Measurements from ENCODE around the gene HNRNPA0.
A peak's percentile ranks its signal among the peaks of the same experiment; 100 is the strongest.

HNRNPA0 gene

DNA sequence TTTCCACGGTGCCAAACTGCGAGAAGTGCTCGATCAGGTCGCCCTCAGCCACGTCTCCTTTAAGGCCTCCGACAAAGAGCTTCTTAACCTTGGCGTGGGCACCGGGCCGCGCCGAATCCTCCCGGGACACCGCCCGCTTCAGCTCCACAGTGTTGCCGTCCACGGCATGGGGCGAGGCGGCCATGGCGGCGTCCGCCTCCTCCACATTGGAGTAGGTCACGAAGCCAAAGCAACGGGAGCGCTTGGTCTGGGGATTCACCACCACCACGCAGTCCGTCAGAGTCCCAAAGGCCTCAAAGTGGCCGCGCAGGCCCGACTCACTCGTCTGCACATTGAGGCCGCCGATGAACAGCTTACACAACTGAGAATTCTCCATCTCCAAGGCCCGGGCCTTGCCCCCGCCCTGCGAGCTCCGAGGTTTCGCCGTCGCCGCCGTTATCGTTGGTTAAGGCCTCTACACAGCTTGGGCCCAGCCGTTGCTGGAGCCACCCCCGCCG is 424 bp downstream of the HNRNPA0 start:
- DNase-seq: no peak

DNA sequence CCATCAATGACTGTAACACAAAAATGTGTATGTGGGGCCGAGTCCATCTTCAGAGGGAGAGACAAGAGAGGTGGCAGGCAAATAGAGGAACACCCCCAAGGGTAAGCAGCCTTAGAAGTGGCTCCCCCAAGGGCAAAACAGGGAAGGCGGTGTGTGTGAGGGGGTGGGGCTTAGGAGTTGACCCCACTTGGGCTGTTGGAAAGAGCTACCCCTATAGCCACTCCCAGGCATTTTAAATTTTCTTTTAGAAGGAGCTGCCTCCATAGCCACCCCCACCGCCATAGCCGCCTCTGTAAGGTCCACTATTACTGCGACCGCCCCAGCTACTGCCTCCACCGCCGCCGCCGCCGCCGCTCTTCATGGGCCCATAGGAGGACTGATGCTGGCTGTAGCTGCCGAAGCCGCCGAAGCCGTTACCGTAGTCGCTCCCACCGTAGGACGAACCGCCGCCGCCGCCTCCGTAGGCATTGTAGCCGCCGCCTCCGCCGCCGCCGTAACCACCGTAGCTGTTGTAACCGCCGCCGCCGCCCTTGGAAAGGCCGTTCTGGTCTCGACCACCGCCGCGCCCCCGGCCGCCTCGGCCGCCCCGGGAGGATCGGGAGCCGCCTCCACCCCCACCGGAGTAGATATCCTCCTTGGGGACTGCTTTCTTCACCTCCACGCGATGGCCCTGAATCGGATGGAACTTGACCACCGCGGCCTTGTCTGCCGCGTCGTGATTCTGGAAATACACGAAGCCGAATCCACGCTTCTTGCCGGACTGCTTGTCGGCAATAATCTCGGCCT is 1.1 kb downstream of the HNRNPA0 start:
- no peak for DNase-seq

DNA sequence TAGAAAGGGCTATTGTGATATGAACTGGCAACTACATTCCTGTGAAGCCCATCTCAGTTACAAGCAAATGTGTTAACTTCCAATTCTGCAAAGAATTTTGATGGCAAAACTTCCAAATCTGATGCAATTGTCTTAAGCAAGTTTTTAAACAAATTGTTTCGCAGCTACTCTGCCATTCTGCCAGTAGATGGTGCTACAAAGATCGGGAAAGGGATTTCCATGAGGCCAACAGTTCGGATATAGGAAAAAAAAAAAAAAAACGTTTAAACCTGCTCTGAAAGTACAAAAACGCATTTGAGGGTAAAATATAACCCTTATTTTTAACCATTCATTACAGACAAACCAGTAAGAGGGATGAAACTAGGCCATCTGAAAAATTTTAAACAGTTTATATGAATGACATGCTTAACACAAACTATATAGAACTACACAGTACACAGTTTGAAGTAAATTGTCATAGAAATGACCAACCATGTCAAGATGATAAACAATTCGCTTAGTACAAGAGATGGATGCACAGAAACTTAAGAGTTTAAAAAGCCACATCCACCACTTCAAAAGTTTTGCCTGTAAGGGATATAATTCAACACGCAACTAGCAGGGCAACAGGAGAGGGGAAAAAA is 2.2 kb downstream of the HNRNPA0 start:
- DNase-seq: no peak

DNA sequence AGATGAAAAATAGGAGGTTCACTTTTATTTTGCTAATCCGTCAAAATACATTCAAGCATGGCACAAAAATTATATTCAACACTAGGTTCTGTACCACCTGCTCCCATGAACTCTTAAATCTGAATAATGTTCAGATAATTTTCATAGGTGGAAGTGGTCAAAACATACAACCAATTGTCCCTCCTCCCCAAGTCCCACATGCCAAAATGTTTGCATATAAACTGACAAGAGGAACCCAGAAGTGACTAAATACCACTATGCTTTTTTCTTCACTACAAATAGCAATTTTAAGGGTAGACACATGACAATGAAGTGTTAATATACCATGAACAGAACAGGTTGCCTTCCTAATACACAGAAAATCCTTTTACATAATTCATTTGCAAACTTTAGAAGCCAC is 3.7 kb downstream of the HNRNPA0 start:
- no peak for DNase-seq

DNA sequence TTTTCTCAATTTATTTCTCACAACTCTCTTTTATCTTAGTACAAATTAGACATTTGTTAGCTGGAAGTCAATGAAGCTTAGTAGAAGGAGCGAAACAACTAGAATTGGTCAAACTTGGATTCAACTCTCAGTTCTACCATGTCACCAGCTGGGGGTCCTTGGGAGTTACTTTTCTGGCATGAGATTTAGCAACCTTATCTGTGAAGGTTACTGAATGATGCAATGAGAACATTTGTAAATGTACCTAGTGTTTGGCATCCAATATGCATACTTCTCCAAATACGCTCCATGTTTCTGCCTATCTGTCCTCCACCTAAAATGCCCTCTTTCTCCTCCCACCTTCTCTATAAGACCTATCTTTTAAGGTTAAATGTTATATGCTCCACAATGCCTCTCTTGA is 6.3 kb downstream of the HNRNPA0 start:
- DNase-seq: no peak

DNA sequence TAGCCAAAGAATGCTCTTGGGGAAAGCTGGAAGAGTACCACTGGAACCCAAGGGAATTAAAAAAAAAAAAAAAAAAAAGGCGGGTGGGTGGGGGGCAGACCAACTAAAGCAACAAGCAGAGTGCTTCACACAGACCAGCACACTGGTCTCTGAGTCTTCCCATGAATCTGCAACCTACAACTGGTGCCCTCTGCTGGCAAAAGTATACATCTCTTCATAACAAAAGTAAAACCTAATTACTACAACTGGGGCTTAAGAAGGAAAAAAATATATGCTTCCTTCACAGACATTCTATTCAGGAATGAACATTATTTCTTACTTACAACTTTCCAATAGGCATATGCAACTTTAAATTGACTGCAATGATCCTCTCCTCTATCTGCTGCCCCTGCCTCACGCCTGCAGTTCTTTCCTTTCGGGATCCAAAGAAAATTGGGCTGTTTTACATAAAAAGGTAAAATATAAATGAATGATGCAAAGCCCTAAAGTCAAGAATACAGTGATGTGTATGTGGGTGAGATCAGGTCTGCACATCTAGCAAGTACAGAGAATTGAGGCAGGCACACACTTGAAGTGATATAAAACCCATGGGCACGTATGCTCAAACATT is 11.0 kb downstream of the HNRNPA0 start:
- peak; percentile 49 for DNase-seq

DNA sequence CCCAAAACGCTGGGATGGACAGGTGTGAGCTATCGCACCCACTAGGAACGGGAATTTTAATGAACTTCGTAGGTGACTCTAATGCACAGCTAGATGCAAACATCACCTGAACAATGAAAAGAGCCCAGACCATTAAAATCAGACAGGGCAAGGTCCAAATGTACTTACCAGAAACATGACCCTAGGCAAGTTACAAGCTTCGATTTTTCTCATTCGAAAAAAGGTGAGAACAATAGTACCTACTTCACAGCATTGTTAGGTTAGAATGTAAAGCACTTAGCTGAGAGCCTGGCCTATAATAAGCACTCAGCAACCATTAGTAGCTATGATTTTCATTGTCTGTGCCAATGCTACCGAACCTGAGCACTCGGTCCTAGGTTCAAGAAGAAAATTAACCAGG is 12.4 kb downstream of the HNRNPA0 start:
- no peak for DNase-seq

DNA sequence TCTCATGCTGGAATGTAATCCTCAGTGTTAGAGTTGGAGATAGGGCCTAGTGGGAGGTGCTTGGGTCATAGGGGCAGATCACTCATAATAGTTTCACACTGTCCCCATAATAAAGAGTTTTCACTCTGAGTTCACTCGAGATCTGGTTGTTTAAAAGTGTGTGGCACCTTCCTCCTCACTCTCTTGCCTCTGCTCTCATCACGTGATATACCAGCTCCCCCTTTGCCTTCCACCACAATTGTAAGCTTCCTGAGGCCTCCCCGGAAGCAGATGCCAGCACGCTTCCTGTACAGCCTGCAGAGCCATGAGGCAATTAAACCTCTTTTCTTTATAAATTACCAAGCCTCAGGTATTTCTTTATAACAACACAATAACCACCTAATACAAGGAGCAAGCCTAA is 14.4 kb downstream of the HNRNPA0 start:
- DNase-seq: no peak

DNA sequence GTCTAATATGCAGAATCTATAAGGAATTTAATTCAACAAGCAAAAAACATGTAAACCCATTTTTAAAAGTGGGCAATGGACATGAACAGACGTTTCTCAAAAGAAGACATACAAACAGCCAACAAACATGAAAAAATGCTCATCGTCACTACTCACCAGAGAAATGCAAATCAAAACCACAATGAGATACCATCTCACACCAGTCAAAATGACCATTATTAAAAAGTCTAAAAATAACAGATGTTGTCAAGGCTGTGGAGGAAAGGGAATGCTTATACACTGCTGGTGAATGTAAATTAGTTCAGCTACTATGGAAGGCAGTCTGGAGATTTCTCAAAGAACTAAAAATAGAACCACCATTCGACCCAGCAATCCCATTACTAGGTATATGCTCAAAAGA is 15.2 kb downstream of the HNRNPA0 start:
- DNase-seq: no peak

DNA sequence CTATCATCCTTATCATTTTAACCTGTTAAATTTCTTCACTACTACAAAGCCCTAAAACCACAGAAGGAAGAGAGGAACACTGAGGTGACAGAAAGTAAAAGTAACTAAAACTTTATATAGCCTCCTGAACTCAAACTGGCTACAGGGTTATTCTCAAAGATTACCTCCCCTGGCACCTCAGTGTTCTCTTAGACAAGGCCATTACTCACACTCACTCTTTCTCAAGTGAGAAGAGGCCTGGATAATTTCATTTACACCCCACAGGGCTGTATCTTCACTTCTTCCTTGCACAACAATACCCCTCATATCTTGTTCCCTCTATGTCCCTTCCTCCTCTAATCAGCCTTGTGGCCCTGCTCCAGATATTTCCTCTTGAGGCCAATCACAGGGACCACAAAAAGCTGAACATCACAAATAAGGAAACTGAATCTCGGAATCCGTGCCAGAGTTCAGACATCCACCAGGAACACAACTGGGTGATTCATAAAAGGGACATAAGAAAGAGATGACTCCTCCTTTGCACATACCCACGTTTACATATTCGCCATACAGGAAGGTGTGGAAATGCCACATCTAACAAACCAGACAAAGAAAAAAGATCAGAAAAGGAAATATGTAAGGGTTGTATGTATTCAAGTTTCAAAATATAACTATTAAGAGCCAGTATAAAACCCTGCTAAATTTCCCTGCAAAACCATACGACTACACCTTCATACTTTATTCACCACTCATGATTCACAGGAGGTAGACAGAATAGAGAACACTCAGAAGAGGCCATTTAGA is 16.6 kb downstream of the HNRNPA0 start:
- no peak for DNase-seq

DNA sequence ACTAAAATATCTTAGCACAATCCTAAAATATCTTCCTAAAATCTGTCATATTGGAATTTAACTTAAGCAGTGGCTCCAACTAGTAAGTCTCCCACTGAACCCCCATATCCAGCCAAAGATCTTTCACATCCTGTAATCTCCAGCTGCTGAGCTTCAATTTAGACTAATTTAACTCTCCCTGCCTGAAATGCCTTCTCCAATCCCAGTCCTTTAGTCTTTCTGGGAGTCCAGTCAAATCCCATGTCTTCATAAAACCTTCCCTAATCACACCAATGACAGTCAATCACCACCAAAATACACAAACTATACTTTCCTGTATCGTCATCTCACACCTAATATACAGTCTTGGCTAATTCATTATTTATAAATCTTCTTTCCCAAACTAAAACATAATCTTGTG is 17.7 kb downstream of the HNRNPA0 start:
- DNase-seq: no peak

DNA sequence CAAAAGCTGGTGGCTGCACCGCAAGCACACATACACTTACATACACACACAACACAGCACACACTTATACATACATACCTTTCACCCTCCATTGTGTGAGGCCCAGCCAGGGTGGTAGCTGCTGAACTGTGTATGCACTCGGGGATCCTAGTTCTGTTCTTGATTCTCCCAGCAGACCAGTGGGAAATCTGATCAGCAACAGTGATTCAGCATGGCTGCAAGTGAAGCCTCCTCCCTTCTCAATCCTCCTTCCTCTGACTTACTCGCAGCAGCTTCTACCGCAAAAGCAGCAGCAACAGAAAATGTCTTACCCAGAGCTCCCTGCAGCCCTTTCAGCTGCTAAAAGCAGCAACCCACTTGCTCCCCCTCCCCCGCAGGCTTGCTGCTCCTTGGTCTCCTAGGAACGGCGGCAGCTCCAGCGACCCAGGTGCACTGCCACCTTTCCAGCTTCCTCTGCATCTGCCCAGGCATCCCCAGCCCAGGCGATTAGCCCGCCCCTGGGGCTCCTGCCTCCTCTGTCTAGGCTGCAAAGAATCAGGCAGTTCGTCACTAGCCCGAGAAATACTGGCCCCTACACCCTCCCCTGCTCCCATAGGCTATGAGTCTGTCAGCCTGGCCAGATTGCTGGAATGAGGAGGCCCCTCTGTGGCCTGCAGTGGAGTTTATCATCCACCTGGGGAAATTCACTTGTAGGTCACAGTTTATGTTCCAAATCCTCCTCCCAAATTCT is 18.4 kb downstream of the HNRNPA0 start, which contains the start of gene KLHL3:
TSS of gene KLHL3 (minus strand) at position 535 of the 730 bp plus-strand sequence. CDS start at position 92, 443 bp downstream.
- DNase-seq: no peak

DNA sequence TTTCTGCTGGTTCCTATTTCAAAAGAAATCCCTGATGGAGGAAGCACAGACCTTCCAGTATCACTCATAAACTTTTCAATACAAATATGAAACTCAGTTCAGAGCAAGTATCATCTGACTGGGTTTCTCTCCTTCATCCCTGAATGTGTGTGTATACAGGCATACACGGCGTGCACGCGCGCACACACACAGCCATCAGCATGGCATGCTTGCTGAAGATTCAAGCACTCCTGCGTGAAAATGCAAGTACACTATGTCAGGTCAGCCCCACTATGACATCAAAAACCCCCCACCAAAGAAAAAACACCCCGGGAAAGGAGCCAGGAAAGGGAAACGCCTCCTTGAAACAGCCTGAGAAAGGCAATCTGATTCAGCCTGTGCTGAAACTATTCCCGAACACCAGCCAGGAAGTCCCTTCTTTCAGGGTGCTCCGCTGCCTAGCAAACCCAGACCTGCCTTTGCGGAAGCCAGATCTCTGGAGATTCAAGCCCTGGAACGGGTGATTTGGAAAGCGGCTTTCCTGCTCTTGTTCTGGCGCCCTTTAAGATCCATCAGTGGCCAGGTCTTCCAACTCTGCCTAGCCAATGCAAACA is 19.1 kb downstream of the HNRNPA0 start:
- no peak for DNase-seq

DNA sequence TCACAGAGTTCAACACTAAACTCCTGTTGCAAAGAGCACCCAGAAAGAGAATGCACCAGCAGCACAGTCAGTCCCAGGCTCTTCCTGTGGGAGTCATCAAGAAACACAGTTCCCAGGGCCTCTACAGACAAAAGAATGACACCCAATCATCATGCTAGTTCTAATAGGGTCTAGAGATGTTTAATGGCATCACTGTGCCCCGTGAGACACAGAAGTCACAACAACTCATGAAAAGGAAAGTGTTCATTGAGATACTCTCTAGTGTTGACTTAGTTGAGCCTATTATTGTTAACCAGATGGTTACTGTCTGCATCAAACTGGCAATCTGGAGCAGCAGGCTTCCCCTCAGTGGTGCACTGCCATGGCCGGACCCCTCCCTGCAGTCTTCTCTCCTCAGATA is 19.8 kb downstream of the HNRNPA0 start:
- DNase-seq: no peak

DNA sequence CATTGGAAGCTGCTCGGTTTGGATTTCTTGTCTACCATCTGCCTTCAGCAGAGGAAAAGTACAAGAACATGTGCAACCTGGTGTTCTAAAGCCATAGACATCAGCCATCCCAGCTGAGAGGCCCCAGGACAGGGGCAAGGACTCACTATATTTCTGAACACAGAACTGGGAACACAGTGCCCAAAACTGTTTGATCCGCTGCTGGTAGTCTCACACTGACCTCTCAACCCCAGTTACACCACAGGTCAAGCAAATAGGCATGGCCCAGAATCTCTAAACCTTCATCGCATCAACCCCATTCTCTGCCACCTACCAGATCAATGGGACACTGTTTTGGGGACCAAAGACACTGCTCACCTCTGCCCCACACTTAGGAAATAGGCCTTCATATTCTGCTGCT is 20.2 kb downstream of the HNRNPA0 start:
- DNase-seq: no peak

DNA sequence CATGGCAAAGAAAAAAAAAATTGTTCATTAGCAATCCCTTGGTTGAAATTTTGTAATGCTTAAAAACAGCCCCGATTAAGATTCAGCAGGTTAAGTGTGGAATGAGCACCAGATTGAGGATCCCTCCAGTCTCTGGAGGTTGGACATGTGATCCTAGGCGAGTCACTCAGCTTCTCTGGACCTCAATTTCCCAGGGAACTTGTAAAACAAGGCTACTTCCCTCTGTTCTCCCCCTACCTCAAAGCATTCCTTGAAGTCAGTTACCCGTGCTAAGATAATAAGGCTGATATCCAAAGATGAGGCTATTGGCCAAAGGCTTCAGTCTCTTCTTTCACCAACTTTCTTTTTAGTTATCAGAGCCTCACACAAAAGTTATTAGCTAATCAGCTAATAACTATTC is 21.2 kb downstream of the HNRNPA0 start:
- DNase-seq: no peak

DNA sequence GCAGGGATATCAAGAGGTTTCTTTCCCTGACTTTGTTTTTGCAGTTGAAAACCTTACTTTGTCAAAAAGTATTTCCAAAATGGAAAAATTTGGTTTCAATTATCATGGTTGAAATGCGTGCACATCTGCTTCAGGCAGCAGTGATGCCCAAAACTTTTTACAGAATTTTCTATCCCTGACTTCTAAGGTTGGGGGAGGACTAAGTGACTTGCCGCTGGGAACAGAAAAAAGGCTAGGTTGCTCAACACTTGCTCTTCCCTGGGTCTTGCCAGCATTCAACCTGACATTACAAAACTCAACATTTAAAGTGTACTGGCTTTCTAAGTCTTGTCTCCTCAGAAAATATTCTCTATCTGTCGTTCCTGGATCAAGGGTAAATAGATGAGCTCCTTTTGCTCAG is 23.0 kb downstream of the HNRNPA0 start:
- DNase-seq: no peak

DNA sequence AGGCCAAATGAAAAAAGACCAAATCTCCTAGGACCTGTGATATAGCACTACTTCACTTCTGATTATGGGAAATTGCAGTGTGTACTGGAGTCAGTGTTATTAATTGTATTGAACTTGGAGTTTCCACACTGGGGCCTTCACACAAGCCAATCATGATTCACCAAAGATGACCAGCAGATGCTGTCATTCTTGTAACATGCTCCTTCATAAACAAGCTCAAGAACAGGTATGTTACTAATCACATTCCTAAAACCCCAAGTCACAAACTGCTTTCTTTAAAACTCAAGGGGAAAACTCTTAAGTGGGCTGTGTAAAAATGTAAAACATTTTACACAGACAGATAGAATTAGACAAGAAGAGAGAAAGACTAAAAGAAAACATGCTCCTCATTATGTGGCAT is 23.8 kb downstream of the HNRNPA0 start:
- DNase-seq: no peak

DNA sequence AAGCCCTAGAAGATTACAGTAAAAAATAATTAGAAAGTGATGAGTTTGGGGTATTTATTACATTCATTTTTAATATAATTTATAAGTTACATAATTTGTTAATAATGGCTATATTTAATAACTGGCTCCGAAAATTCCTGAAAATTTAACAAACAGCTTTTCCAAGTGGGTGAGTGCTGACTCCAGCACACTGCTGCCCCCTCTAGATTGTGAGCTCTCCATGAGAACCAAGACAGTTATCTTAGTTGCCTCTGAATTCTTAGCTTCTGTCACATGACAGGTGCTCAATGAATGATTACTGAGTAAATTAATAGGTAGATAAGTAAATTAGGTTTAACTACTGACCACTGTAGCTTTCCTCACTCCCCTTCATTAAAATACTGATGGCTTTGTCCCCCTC is 26.1 kb downstream of the HNRNPA0 start:
- DNase-seq: no peak

DNA sequence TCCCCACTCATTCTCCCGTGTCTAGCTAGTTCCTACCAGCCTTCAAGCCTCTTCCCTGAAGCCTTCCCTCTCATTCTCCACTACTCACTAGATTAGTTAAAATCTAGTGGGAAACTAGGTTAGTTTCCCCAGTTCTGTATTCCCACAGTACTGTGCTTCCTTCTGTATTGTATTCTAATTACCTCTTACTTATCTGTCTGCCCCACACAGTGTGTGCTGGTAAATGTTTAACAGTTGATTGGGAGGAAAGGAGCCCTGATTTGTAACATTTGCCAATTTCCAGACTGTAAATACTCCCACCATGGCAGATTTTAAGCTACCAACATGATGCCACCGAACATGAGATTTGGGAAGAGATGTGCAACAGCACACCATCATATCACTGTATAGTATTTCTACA is 26.5 kb downstream of the HNRNPA0 start:
- no peak for DNase-seq

DNA sequence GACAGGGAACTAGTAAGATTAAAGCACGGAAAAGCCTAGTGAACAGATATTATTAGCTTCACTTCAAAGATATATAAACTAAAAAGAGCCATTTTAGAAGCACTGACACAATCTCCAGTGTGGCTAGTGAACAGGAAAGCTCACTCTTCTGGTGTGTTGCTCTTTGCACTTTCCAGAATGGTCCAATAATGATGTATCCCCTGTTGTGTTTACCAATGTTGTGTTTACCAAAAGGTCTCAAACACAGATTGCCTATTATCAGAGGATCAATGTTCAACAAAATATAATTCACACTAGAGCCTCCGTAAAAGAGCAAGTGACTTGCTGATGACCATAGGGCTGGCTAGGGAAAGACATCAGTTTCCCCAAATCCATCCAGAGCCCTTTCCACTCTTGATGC is 29.9 kb downstream of the HNRNPA0 start:
- no peak for DNase-seq

DNA sequence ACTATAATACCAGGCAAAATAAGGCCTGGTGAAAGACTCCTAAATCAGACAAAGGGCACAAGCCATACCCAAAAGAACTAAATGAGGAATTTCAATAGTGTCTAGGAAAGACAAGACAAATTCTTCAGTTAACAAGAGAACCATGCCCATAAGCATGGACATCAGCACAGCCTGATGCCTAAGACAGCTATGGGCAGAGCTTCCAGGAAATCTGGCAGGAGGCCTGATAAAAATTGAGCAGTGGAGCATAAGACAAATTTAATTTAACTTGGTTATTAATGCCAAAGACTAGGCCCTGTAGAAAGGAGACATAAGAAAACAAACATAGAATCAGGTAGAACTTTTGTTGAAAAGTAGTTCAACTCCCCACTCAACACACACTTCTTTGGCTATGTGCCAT is 35.6 kb downstream of the HNRNPA0 start:
- DNase-seq: no peak
